ENCODE data around the gene TEX9. TPM values are rescaled to one million over a fixed set of nuclear protein-coding genes. Genes with fewer than 3 reads are reported as not detected.

Gene TEX9
- total RNA-seq, 1 experiment from 2014 or later = 8.4 TPM

DNA sequence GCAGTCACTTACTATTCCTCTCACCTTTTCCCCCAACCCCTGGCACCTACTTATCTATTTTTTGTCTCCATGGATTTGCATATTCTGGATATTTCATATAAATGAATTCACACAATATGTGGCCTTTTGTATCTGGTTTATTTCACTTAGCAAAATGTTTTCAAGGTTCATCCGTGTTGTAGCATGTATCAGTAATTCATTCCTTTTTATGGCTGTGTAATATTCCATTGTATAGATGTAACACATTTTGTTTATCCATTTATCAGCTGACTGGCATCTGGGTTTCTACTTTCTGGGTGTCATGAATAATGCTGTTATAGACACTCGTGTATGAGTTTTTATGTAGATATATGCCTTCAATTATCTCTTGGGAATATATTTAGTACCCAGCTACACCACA lies 93.9 kb downstream of the TEX9 start:
- Histone ChIP-seq H4K8ac (replicated peaks; ENCODE audit: insufficient read length, low read depth, low read length) (no peak overlapping the region), H2BK5ac (ENCODE audit: insufficient read length, low read length) (no peak overlapping the region), H3T11ph (ENCODE audit: low read length) (no peak overlapping the region), H4K20me1 (ENCODE audit: control insufficient read depth, insufficient read depth, insufficient read length) (no peaks in the 10 kb centered on the region), H3K9me3 (ENCODE audit: control insufficient read depth, low read depth, low read length) (no peaks in the 10 kb centered on the region), H3K27me3 (ENCODE audit: insufficient read depth, low read length) (no peaks in the 10 kb centered on the region), H2BK120ac (ENCODE audit: low read depth, low read length, poor library complexity, severe bottlenecking) (no peak overlapping the region), H3K4me1 (ENCODE audit: insufficient read depth, low read length) (no peaks in the 10 kb centered on the region), H3K79me2 (ENCODE audit: insufficient read depth, low read length) (no peaks in the 10 kb centered on the region), H2AK5ac (ENCODE audit: insufficient read length, low read length) (no peak overlapping the region), H4K5ac (ENCODE audit: insufficient read length, low read depth, low read length) (no peak overlapping the region), H3K27ac (ENCODE audit: insufficient read length, low read depth, low read length) (no peak overlapping the region), H3K4me2 (ENCODE audit: insufficient read depth, insufficient read length, low read length) (no peak overlapping the region), H2BK12ac (ENCODE audit: insufficient read length, low read depth, low read length) (no peak overlapping the region), H3K23me2 (ENCODE audit: insufficient read length, low read depth, low read length, poor library complexity, severe bottlenecking) (no peaks in the 10 kb centered on the region), H4K91ac (ENCODE audit: insufficient read length, low read depth, low read length) (no peak overlapping the region), H3K4ac (ENCODE audit: low read depth, low read length) (no peak overlapping the region), H3K23ac (ENCODE audit: insufficient read length, low read depth, low read length) (no peak overlapping the region), H3K14ac (ENCODE audit: insufficient read depth, low read length) (no peak overlapping the region), H3K56ac (ENCODE audit: insufficient read length, low read depth, low read length) (no peak overlapping the region), H2BK20ac (ENCODE audit: low read depth, low read length, poor library complexity, severe bottlenecking) (no peak overlapping the region), H3K18ac (ENCODE audit: insufficient read length, low read depth, low read length) (no peak overlapping the region), H3K9ac (ENCODE audit: extremely low read depth, insufficient read length, low read length) (no peak overlapping the region), H2AFZ (ENCODE audit: low read length) (no peak overlapping the region), H2BK15ac (ENCODE audit: low read depth, low read length) (no peak overlapping the region), H3K79me1 (ENCODE audit: insufficient read depth, low read depth, low read length, poor library complexity, severe bottlenecking) (no peaks in the 10 kb centered on the region)
- Mint-ChIP-seq H3K27me3 (ENCODE audit: low read depth) (peaks cover 2% of the 10 kb centered on the region), H3K4me1 (peaks cover 2 to 3% of the 10 kb centered on the region in 2 experiments; a peak in 3 of 4 replicates), H3K36me3 (ENCODE audit: insufficient read depth in 1 of 3, low read depth in 3 of 3) (peaks cover 0 to 6% (median 1%) of the 10 kb centered on the region in 3 experiments; a peak in 2 of 7 replicates), H3K27ac (no peak overlapping the region), H3K9me3 (no peaks in the 10 kb centered on the region), H3K4me3 (no peak overlapping the region)
- no peak for DNase-seq
- TF ChIP-seq, protein P1, sequence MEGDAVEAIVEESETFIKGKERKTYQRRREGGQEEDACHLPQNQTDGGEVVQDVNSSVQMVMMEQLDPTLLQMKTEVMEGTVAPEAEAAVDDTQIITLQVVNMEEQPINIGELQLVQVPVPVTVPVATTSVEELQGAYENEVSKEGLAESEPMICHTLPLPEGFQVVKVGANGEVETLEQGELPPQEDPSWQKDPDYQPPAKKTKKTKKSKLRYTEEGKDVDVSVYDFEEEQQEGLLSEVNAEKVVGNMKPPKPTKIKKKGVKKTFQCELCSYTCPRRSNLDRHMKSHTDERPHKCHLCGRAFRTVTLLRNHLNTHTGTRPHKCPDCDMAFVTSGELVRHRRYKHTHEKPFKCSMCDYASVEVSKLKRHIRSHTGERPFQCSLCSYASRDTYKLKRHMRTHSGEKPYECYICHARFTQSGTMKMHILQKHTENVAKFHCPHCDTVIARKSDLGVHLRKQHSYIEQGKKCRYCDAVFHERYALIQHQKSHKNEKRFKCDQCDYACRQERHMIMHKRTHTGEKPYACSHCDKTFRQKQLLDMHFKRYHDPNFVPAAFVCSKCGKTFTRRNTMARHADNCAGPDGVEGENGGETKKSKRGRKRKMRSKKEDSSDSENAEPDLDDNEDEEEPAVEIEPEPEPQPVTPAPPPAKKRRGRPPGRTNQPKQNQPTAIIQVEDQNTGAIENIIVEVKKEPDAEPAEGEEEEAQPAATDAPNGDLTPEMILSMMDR (conservative IDR thresholded peaks at IDR 0.05) = no peak
- WGBS (ENCODE audit: extremely low coverage, insufficient read length, low lambda C conversion rate) = no CpG with 5 or more reads among the region's 2 CpGs
